Cardiac fibroblast (primary cell): ENCODE measurements around the gene KCNAB1.

Experiments used
- DNase-seq, 2 donors: peaks; one replicate each; pipeline versions ENCODE4 v3.0.0 to v3.0.0-alpha.2; 2010; ENCODE audit warnings: low read depth in 2 of 2
- H3K4me3 ChIP-seq, 2 donors: replicated peaks in 1 of 2; 1 replicate in 1 of 2; 2 replicates in 1 of 2; pipeline ENCODE4 v1.5.1; 2011; ENCODE audit warnings: low read depth in 2 of 2, low read length in 2 of 2, mild to moderate bottlenecking in 2 of 2, moderate library complexity in 1 of 2
- CTCF ChIP-seq: IDR thresholded peaks from one replicate; pipeline ENCODE4 v1.5.1; 2011; ENCODE audit warnings: low read depth, mild to moderate bottlenecking, low read length, inconsistent platforms

The KCNAB1 gene

GRCh38 chr3:156305672-156306071 is 185.3 kb downstream of the KCNAB1 start:
- TF ChIP-seq CTCF, result no peak
- H3K4me3 ChIP-seq, result no peak overlapping the region
- no peak for DNase-seq

- DNase-seq, result peak; percentile 86 to 89
- TF ChIP-seq CTCF, result no peak
- no peak overlapping the region for H3K4me3 ChIP-seq
These were observed 187.3 kb downstream of the KCNAB1 start for GRCh38 chr3:156307704-156308103.

- no peak for DNase-seq
- no peak overlapping the region for H3K4me3 ChIP-seq
- TF ChIP-seq CTCF, result no peak
These were observed 191.1 kb downstream of the KCNAB1 start for GRCh38 chr3:156311431-156311830.

DNA sequence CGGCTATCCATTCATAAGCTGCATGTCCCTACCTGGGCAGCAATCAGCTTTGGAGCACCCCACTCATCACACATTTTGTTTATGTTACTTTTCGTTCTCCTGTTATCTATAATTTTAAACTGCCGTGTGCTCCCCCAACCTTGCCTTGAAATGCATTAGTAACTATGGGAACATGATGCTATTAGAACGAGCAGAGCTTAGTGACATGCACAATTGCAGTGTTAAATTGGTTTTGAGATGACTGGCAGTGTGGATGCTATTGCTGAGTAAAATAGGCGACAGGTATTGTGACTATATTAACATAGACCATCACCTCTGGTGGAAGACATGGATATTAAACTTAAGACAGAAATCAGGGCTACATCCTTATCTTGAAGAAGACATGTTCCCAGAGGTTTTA is 191.6 kb downstream of the KCNAB1 start:
- no peak for TF ChIP-seq CTCF
- DNase-seq, result no peak
- no peak overlapping the region for H3K4me3 ChIP-seq

DNA sequence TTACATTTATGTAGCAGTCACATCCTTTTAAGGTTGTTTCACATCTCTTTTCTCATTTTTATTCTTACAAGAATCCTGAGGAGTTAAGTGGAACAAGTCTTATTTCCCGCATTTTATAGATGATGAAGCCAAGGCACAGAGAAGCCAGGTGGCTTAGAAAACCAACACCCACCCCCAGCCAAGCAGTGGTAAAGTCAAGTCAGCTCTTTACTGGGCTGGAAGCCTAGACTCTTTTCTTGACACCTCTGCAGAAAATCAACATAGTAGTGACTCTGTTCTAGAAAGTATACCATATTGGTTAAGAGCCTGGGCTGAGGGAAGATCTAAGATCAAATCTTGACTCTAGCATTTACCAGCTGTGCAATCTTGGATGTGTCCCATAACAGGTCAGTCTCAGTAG is 195.7 kb downstream of the KCNAB1 start:
- no peak overlapping the region for H3K4me3 ChIP-seq
- TF ChIP-seq CTCF, result no peak
- DNase-seq, result no peak

GRCh38 chr3:156317462-156318074 is 197.2 kb downstream of the KCNAB1 start:
- no peak overlapping the region for H3K4me3 ChIP-seq
- DNase-seq, result peak; percentile 50 to 75
- no peak for TF ChIP-seq CTCF

DNA sequence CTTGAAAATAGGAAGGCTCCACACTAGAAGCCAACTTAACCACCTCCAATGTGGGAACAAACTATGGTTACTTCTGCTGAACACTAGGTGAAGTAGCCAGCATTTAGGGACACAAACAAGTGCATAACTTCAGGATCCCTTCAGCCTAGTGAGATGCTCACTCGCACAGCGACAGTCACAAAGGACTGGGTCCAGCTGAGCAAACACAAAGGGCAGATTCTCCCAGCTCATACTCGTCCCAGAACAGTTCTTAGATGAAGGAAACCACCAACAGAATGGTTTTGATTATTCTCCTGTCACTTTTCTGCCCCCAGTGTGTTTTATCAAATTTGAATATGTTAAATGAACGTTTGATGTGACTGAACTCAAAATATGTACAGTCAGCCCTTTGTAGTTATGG is 201.6 kb downstream of the KCNAB1 start:
- no peak for TF ChIP-seq CTCF
- H3K4me3 ChIP-seq, result no peak overlapping the region
- no peak for DNase-seq
